ENCODE measurements around the gene ELK3. TPM values are rescaled to one million over a fixed set of nuclear protein-coding genes. Genes with fewer than 3 reads are reported as not detected.

ELK3 gene
- total and polyA plus RNA-seq, 2 experiments from 2014 or later, result 5.5 to 8.3 TPM

GRCh38 chr12:96297504-96297903 lies 103.3 kb downstream of the ELK3 start:
- Mint-ChIP-seq H3K4me3 (no peak overlapping the region), H3K36me3 (ENCODE audit: low read depth) (peaks cover 17% of the 10 kb centered on the region), H3K4me1 (no peaks in the 10 kb centered on the region; the same call in 1 of the 3 replicates), H3K9me3 (no peaks in the 10 kb centered on the region), H3K27me3 (ENCODE audit: insufficient read depth, low read depth, poor library complexity) (peaks cover 2% of the 10 kb centered on the region), H3K27ac (no peak overlapping the region)
- H3K27me3 ChIP-seq (ENCODE audit: insufficient read depth), result no peaks in the 10 kb centered on the region
- H3K27ac ChIP-seq (ENCODE audit: low read depth), result no peak overlapping the region
- H2AFZ ChIP-seq, result no peak overlapping the region
- DNase-seq (ENCODE audit: low spot score) (no peak), ATAC-seq (no peak)
- H3K4me3 ChIP-seq, result no peak overlapping the region
- H3K79me2 ChIP-seq (replicated peaks; ENCODE audit: insufficient read depth), result no peaks in the 10 kb centered on the region
- no peaks in the 10 kb centered on the region for H3F3A ChIP-seq (replicated peaks; ENCODE audit: low read depth)
- no peak overlapping the region for H3K4me2 ChIP-seq
- H3K36me3 ChIP-seq (ENCODE audit: insufficient read depth), result no peaks in the 10 kb centered on the region
- no peak for TF ChIP-seq ZNF114 (CRISPR knock-in tag; IDR thresholded peaks at IDR 0.05)
- TF ChIP-seq ZNF331 (CRISPR knock-in tag; IDR thresholded peaks at IDR 0.05; ENCODE audit: low read depth), result no peak
- TF ChIP-seq, protein P1, sequence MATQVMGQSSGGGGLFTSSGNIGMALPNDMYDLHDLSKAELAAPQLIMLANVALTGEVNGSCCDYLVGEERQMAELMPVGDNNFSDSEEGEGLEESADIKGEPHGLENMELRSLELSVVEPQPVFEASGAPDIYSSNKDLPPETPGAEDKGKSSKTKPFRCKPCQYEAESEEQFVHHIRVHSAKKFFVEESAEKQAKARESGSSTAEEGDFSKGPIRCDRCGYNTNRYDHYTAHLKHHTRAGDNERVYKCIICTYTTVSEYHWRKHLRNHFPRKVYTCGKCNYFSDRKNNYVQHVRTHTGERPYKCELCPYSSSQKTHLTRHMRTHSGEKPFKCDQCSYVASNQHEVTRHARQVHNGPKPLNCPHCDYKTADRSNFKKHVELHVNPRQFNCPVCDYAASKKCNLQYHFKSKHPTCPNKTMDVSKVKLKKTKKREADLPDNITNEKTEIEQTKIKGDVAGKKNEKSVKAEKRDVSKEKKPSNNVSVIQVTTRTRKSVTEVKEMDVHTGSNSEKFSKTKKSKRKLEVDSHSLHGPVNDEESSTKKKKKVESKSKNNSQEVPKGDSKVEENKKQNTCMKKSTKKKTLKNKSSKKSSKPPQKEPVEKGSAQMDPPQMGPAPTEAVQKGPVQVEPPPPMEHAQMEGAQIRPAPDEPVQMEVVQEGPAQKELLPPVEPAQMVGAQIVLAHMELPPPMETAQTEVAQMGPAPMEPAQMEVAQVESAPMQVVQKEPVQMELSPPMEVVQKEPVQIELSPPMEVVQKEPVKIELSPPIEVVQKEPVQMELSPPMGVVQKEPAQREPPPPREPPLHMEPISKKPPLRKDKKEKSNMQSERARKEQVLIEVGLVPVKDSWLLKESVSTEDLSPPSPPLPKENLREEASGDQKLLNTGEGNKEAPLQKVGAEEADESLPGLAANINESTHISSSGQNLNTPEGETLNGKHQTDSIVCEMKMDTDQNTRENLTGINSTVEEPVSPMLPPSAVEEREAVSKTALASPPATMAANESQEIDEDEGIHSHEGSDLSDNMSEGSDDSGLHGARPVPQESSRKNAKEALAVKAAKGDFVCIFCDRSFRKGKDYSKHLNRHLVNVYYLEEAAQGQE (IDR thresholded peaks at IDR 0.05; ENCODE audit: unreplicated experiment), result no peak
- no peak for TF ChIP-seq STAT1 (IDR thresholded peaks at IDR 0.05; ENCODE audit: unreplicated experiment)
- no peak for TF ChIP-seq POLR2AphosphoS5 (IDR thresholded peaks at IDR 0.05; ENCODE audit: low read depth)
- TF ChIP-seq ETS1 (IDR thresholded peaks at IDR 0.05), result no peak
- TF ChIP-seq NANOG (IDR thresholded peaks at IDR 0.05; ENCODE audit: borderline replicate concordance), result no peak
- TF ChIP-seq EZH2 (IDR thresholded peaks at IDR 0.05; ENCODE audit: low read depth, unreplicated experiment), result no peak
- no peak for TF ChIP-seq CREB1 (CRISPR knock-in tag; IDR thresholded peaks at IDR 0.05; ENCODE audit: low read depth)
- TF ChIP-seq JUNB (IDR thresholded peaks at IDR 0.05; ENCODE audit: unreplicated experiment), result no peak
- TF ChIP-seq, protein P2, sequence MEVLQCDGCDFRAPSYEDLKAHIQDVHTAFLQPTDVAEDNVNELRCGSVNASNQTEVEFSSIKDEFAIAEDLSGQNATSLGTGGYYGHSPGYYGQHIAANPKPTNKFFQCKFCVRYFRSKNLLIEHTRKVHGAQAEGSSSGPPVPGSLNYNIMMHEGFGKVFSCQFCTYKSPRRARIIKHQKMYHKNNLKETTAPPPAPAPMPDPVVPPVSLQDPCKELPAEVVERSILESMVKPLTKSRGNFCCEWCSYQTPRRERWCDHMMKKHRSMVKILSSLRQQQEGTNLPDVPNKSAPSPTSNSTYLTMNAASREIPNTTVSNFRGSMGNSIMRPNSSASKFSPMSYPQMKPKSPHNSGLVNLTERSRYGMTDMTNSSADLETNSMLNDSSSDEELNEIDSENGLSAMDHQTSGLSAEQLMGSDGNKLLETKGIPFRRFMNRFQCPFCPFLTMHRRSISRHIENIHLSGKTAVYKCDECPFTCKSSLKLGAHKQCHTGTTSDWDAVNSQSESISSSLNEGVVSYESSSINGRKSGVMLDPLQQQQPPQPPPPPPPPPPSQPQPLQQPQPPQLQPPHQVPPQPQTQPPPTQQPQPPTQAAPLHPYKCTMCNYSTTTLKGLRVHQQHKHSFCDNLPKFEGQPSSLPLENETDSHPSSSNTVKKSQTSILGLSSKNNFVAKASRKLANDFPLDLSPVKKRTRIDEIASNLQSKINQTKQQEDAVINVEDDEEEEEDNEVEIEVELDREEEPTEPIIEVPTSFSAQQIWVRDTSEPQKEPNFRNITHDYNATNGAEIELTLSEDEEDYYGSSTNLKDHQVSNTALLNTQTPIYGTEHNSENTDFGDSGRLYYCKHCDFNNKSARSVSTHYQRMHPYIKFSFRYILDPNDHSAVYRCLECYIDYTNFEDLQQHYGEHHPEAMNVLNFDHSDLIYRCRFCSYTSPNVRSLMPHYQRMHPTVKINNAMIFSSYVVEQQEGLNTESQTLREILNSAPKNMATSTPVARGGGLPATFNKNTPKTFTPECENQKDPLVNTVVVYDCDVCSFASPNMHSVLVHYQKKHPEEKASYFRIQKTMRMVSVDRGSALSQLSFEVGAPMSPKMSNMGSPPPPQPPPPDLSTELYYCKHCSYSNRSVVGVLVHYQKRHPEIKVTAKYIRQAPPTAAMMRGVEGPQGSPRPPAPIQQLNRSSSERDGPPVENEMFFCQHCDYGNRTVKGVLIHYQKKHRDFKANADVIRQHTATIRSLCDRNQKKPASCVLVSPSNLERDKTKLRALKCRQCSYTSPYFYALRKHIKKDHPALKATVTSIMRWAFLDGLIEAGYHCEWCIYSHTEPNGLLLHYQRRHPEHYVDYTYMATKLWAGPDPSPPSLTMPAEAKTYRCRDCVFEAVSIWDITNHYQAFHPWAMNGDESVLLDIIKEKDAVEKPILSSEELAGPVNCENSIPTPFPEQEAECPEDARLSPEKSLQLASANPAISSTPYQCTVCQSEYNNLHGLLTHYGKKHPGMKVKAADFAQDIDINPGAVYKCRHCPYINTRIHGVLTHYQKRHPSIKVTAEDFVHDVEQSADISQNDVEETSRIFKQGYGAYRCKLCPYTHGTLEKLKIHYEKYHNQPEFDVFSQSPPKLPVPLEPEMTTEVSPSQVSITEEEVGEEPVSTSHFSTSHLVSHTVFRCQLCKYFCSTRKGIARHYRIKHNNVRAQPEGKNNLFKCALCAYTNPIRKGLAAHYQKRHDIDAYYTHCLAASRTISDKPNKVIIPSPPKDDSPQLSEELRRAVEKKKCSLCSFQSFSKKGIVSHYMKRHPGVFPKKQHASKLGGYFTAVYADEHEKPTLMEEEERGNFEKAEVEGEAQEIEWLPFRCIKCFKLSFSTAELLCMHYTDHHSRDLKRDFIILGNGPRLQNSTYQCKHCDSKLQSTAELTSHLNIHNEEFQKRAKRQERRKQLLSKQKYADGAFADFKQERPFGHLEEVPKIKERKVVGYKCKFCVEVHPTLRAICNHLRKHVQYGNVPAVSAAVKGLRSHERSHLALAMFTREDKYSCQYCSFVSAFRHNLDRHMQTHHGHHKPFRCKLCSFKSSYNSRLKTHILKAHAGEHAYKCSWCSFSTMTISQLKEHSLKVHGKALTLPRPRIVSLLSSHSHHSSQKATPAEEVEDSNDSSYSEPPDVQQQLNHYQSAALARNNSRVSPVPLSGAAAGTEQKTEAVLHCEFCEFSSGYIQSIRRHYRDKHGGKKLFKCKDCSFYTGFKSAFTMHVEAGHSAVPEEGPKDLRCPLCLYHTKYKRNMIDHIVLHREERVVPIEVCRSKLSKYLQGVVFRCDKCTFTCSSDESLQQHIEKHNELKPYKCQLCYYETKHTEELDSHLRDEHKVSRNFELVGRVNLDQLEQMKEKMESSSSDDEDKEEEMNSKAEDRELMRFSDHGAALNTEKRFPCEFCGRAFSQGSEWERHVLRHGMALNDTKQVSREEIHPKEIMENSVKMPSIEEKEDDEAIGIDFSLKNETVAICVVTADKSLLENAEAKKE (CRISPR knock-in tag; IDR thresholded peaks at IDR 0.05), result no peak
- TF ChIP-seq, protein P3, sequence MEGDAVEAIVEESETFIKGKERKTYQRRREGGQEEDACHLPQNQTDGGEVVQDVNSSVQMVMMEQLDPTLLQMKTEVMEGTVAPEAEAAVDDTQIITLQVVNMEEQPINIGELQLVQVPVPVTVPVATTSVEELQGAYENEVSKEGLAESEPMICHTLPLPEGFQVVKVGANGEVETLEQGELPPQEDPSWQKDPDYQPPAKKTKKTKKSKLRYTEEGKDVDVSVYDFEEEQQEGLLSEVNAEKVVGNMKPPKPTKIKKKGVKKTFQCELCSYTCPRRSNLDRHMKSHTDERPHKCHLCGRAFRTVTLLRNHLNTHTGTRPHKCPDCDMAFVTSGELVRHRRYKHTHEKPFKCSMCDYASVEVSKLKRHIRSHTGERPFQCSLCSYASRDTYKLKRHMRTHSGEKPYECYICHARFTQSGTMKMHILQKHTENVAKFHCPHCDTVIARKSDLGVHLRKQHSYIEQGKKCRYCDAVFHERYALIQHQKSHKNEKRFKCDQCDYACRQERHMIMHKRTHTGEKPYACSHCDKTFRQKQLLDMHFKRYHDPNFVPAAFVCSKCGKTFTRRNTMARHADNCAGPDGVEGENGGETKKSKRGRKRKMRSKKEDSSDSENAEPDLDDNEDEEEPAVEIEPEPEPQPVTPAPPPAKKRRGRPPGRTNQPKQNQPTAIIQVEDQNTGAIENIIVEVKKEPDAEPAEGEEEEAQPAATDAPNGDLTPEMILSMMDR (conservative IDR thresholded peaks at IDR 0.05; ENCODE audit: low read depth in 2 of 2), result no peak
- TF ChIP-seq EZH2phosphoT487 (IDR thresholded peaks at IDR 0.05; ENCODE audit: unreplicated experiment), result no peak
- H4K20me1 ChIP-seq (replicated peaks; ENCODE audit: insufficient read depth), result no peaks in the 10 kb centered on the region
- H3K9me2 ChIP-seq (ENCODE audit: insufficient read depth), result no peaks in the 10 kb centered on the region
- H3K4me1 ChIP-seq (ENCODE audit: insufficient read depth), result no peaks in the 10 kb centered on the region

All from GM23338 (cell line).